CD14-positive monocyte (primary cell): Measurements from ENCODE around the gene KIRREL1. TPM values are rescaled to one million over a fixed set of nuclear protein-coding genes. Genes with fewer than 3 reads are reported as not detected.
A peak's percentile ranks its signal among the peaks of the same experiment; 100 is the strongest.

ENCODE experiments used
- DNase-seq, 3 donors: peaks; one replicate each; pipeline ENCODE4 v3.0.0-alpha.2; 2011 to 2022
- H2AFZ ChIP-seq: 2 replicates; pipeline ENCODE4 v1.6.0; 2012; ENCODE audit warnings: mild to moderate bottlenecking, low read depth, low read length, inconsistent platforms; ENCODE audit not compliant: insufficient read depth, poor library complexity, severe bottlenecking
- H3K27ac ChIP-seq, 2 donors: 1 replicate in 1 of 2; 2 replicates in 1 of 2; pipeline ENCODE4 v1.5.1; 2012 to 2013; ENCODE audit warnings: low read length in 2 of 2, control low read depth in 1 of 2, inconsistent platforms in 1 of 2, low read depth in 1 of 2, mild to moderate bottlenecking in 1 of 2
- H3K27me3 ChIP-seq, 2 donors: one replicate each; pipeline versions ENCODE4 v1.6.0 to v1.6.1; 2011 to 2013; ENCODE audit warnings: low read length in 2 of 2; ENCODE audit not compliant: control insufficient read depth in 2 of 2, insufficient read depth in 2 of 2
- H3K36me3 ChIP-seq, 2 donors: replicated peaks in 1 of 2; 1 replicate in 1 of 2; 2 replicates in 1 of 2; pipeline versions ENCODE4 v1.5.1 to v1.6.1; 2012 to 2013; ENCODE audit warnings: low read length in 2 of 2, control low read depth in 1 of 2, inconsistent platforms in 1 of 2, mild to moderate bottlenecking in 1 of 2; ENCODE audit not compliant: insufficient read depth in 2 of 2, control insufficient read depth in 1 of 2
- H3K4me1 ChIP-seq, 2 donors: 1 replicate in 1 of 2; 2 replicates in 1 of 2; pipeline versions ENCODE4 v1.5.1 to v1.6.1; 2012 to 2013; ENCODE audit warnings: low read length in 2 of 2, control low read depth in 1 of 2, inconsistent platforms in 1 of 2, mild to moderate bottlenecking in 1 of 2, moderate library complexity in 1 of 2; ENCODE audit not compliant: insufficient read depth in 2 of 2, control insufficient read depth in 1 of 2
- H3K4me2 ChIP-seq: replicated peaks from 2 replicates; pipeline ENCODE3; 2012; ENCODE audit warnings: low read length, moderate library complexity, mild to moderate bottlenecking; ENCODE audit not compliant: poor library complexity, severe bottlenecking; ENCODE audit errors: extremely low read depth
- H3K4me3 ChIP-seq, 3 experiments: fragments of 200-600 bp in 1 of 3; sonication (generic) in 1 of 3; replicated peaks in 1 of 3; 1 replicate in 2 of 3; 2 replicates in 1 of 3; pipeline ENCODE4 v1.5.1; 2011 to 2013; ENCODE audit warnings: low read length in 3 of 3, mild to moderate bottlenecking in 3 of 3, control low read depth in 2 of 3, low read depth in 2 of 3, inconsistent platforms in 1 of 3, moderate library complexity in 1 of 3
- H3K79me2 ChIP-seq: 2 replicates; pipeline ENCODE4 v1.6.0; 2012; ENCODE audit warnings: mild to moderate bottlenecking, control low read depth, inconsistent platforms, low read length, moderate library complexity; ENCODE audit not compliant: insufficient read depth
- H3K9ac ChIP-seq: 2 replicates; pipeline ENCODE4 v1.6.0; 2017; ENCODE audit warnings: low read length, mild to moderate bottlenecking; ENCODE audit not compliant: insufficient read depth, poor library complexity, severe bottlenecking
- H3K9me3 ChIP-seq, 2 donors: replicated peaks in 1 of 2; 1 replicate in 1 of 2; 2 replicates in 1 of 2; pipeline versions ENCODE4 v1.5.1 to v1.6.1; 2012 to 2013; ENCODE audit warnings: low read length in 2 of 2, control low read depth in 1 of 2; ENCODE audit not compliant: control insufficient read depth in 1 of 2, insufficient read depth in 1 of 2
- H4K20me1 ChIP-seq: 2 replicates; pipeline ENCODE4 v1.6.0; 2012; ENCODE audit warnings: mild to moderate bottlenecking, low read length, control low read depth, moderate library complexity; ENCODE audit not compliant: insufficient read depth
- H3K27ac Mint-ChIP-seq, 7 donors: one replicate each; pipeline ENCODE4 v1.8.0; 2020; ENCODE audit warnings: mild to moderate bottlenecking in 7 of 7, mixed read lengths in 7 of 7, moderate library complexity in 6 of 7, inconsistent platforms in 2 of 7
- H3K27me3 Mint-ChIP-seq, 3 donors: one replicate each; pipeline ENCODE4 v1.8.0; 2021 to 2022; ENCODE audit warnings: low read depth in 3 of 3, mild to moderate bottlenecking in 3 of 3, mixed read lengths in 3 of 3, moderate library complexity in 3 of 3, inconsistent platforms in 1 of 3
- H3K36me3 Mint-ChIP-seq, 2 donors: one replicate each; pipeline ENCODE4 v1.8.0; 2020; ENCODE audit warnings: mixed read lengths in 2 of 2, inconsistent platforms in 1 of 2, mild to moderate bottlenecking in 1 of 2
- H3K4me1 Mint-ChIP-seq: one replicate; pipeline ENCODE4 v1.8.0; 2020; ENCODE audit warnings: mild to moderate bottlenecking, mixed read lengths
- H3K4me3 Mint-ChIP-seq, 2 donors: one replicate each; pipeline ENCODE4 v1.8.0; 2020; ENCODE audit warnings: mild to moderate bottlenecking in 2 of 2, mixed read lengths in 2 of 2, moderate library complexity in 1 of 2
- H3K9me3 Mint-ChIP-seq, 7 donors: one replicate each; pipeline ENCODE4 v1.8.0; 2020 to 2022; ENCODE audit warnings: mixed read lengths in 7 of 7, mild to moderate bottlenecking in 6 of 7, moderate library complexity in 6 of 7, inconsistent platforms in 2 of 7
- CTCF ChIP-seq: fragments of 200-600 bp; IDR thresholded peaks from one replicate; pipeline ENCODE4 v1.8.0; 2022; ENCODE audit warnings: antibody characterized with exemption, mild to moderate bottlenecking
- WGBS: methylation state at CpG from one replicate; pipeline ENCODE4 v1.1.5; 2013; ENCODE audit warnings: missing lambda C conversion rate; ENCODE audit not compliant: insufficient coverage; 5-methylcytosine and 5-hydroxymethylcytosine counted together
- intact Hi-C, 2 donors: fragments of 100-400 bp; cut with micrococcal nuclease; formaldehyde crosslinking; loops; one replicate each; pipeline versions ENCODE4 v1.15.0 to v1.15.1; 2023
- polyA plus RNA-seq, 3 donors: library from polyadenylated mRNA; depleted of rRNA in 1 of 3; unstranded in 2 of 3; stranded (reverse) in 1 of 3; fragments of 300-500 nt in 2 of 3; fragments of >200 nt in 1 of 3; fragmentation: Illumina TruSeq in 2 of 3; gene quantifications; 1 replicate in 2 of 3; 2 replicates in 1 of 3; pipeline ENCODE4 v1.2.3, GENCODE V29; 2012 to 2021

Gene KIRREL1
- polyA plus RNA-seq, 3 donors: not detected

- Histone ChIP-seq H3K27ac (no peak overlapping the region), H3K9me3 (no peaks in the 10 kb centered on the region), H3K79me2 (no peaks in the 10 kb centered on the region), H3K4me1 (peaks cover 3 to 4% of the 10 kb centered on the region in 2 donors), H2AFZ (no peak overlapping the region), H3K4me2 (no peak overlapping the region), H3K36me3 (no peaks in the 10 kb centered on the region), H3K4me3 (no peak overlapping the region), H3K27me3 (peaks cover 15 to 28% of the 10 kb centered on the region in 2 donors), H4K20me1 (no peaks in the 10 kb centered on the region), H3K9ac (no peak overlapping the region)
- peaks cover 0 to 4% (median under 1%) of the 10 kb centered on the region in 7 donors for H3K9me3 Mint-ChIP-seq
- H3K4me1 Mint-ChIP-seq: peaks cover 10% of the 10 kb centered on the region
- DNase-seq: no peak
- peaks cover 0 to 2% of the 10 kb centered on the region in 2 donors for H3K36me3 Mint-ChIP-seq
- no peak overlapping the region for H3K4me3 Mint-ChIP-seq
- no peak for TF ChIP-seq CTCF
- peaks cover 23 to 32% (median 25%) of the 10 kb centered on the region in 3 donors for H3K27me3 Mint-ChIP-seq
- intact Hi-C loops: loop anchor here in 1 of 2 donors (10.0 kb wide), 1 partner anchor 63 kb away; no protein-coding TSS in a partner anchor
- peak overlapping the region in 1 of 7 donors; percentile 23 for H3K27ac Mint-ChIP-seq
- 86% methylated on average over 1 of the region's 3 CpGs for WGBS
Observed at GRCh38 chr1:157988002-157988401, 5.4 kb upstream of the KIRREL1 start.

GRCh38 chr1:157992031-157992832 is 1.2 kb upstream of the KIRREL1 start:
- DNase-seq: peak; percentile 12 to 35 (median 33)
- 13% methylated on average over 4 of the region's 10 CpGs for WGBS
- H3K27me3 Mint-ChIP-seq: peaks cover 44 to 69% (median 51%) of the 10 kb centered on the region in 3 donors
- peaks cover 0 to 4% of the 10 kb centered on the region in 2 donors for H3K36me3 Mint-ChIP-seq
- peaks cover 16% of the 10 kb centered on the region for H3K4me1 Mint-ChIP-seq
- Histone ChIP-seq H3K4me3 (no peak overlapping the region), H3K9me3 (no peaks in the 10 kb centered on the region), H3K27ac (no peak overlapping the region), H2AFZ (no peak overlapping the region), H3K4me1 (peaks cover 11 to 16% of the 10 kb centered on the region in 2 donors), H3K27me3 (peaks cover 24 to 53% of the 10 kb centered on the region in 2 donors), H4K20me1 (no peaks in the 10 kb centered on the region), H3K9ac (no peak overlapping the region), H3K79me2 (no peaks in the 10 kb centered on the region), H3K36me3 (no peaks in the 10 kb centered on the region), H3K4me2 (no peak overlapping the region)
- peaks cover 0 to 10% (median 2%) of the 10 kb centered on the region in 7 donors for H3K9me3 Mint-ChIP-seq
- no peak overlapping the region for H3K27ac Mint-ChIP-seq
- peak overlapping the region; percentile 13 to 95 for H3K4me3 Mint-ChIP-seq
- peak; percentile 86 for TF ChIP-seq CTCF
- intact Hi-C loops: loop anchor here in 1 of 2 donors (10.0 kb wide), 1 partner anchor 133 kb away; a partner anchor contains a TSS
